Spleen (tissue), 11 donors: ENCODE results near the gene PAK6. TPM values are rescaled to one million over a fixed set of nuclear protein-coding genes. Genes with fewer than 3 reads are reported as not detected.

Experiments used
- DNase-seq: peaks from one replicate; pipeline ENCODE4 v3.0.0-alpha.2; 2020
- H3K27ac ChIP-seq, 8 donors: fragments of 200-600 bp; sonication (generic) in 7 of 8; 1 replicate in 4 of 8; 2 replicates in 4 of 8; pipeline versions ENCODE4 v1.5.0 to v1.8.0; 2016 to 2021; ENCODE audit warnings: inconsistent platforms in 4 of 8, mild to moderate bottlenecking in 4 of 8, moderate library complexity in 1 of 8
- H3K27me3 ChIP-seq, 7 donors: fragments of 200-600 bp; sonication (generic) in 6 of 7; replicated peaks in 1 of 7; 1 replicate in 4 of 7; 2 replicates in 3 of 7; pipeline versions ENCODE4 v1.5.0 to v1.8.0; 2016 to 2021; ENCODE audit warnings: inconsistent platforms in 3 of 7, mild to moderate bottlenecking in 1 of 7
- H3K36me3 ChIP-seq, 6 donors: fragments of 200-600 bp; sonication (generic) in 5 of 6; 1 replicate in 4 of 6; 2 replicates in 2 of 6; pipeline versions ENCODE4 v1.5.0 to v1.8.0; 2016 to 2021; ENCODE audit warnings: inconsistent platforms in 2 of 6
- H3K4me1 ChIP-seq, 6 donors: fragments of 200-600 bp; sonication (generic) in 5 of 6; 1 replicate in 3 of 6; 2 replicates in 3 of 6; pipeline versions ENCODE4 v1.5.0 to v1.8.0; 2016 to 2021; ENCODE audit warnings: inconsistent platforms in 3 of 6
- H3K4me3 ChIP-seq, 8 donors: fragments of 200-600 bp; sonication (generic) in 7 of 8; 1 replicate in 4 of 8; 2 replicates in 4 of 8; pipeline versions ENCODE4 v1.5.0 to v1.8.0; 2016 to 2021; ENCODE audit warnings: inconsistent platforms in 4 of 8, mild to moderate bottlenecking in 4 of 8, moderate library complexity in 2 of 8
- H3K9me3 ChIP-seq, 8 donors: fragments of 200-600 bp; sonication (generic) in 7 of 8; 1 replicate in 4 of 8; 2 replicates in 4 of 8; pipeline versions ENCODE4 v1.5.0 to v1.8.0; 2016 to 2021; ENCODE audit warnings: inconsistent platforms in 4 of 8
- POLR2A ChIP-seq, 3 donors: fragments of 450-650 bp; IDR thresholded peaks; one replicate each; pipeline ENCODE4 v1.5.1; 2017; ENCODE audit warnings: antibody characterized with exemption in 3 of 3, mild to moderate bottlenecking in 1 of 3
- POLR2AphosphoS5 ChIP-seq, 3 donors: sonication (generic); formaldehyde crosslinking; IDR thresholded peaks; one replicate each; pipeline ENCODE4 v1.5.1; 2017; ENCODE audit warnings: antibody characterized with exemption in 3 of 3
- WGBS, 5 donors: extraction: QIAGEN DNeasy Blood & Tissue Kit in 3 of 5; methylation state at CpG; one replicate each; pipeline versions ENCODE4 v1.1.5 to v1.1.7; 2013 to 2018; 5-methylcytosine and 5-hydroxymethylcytosine counted together
- intact Hi-C: fragments of 100-400 bp; cut with DNase I; formaldehyde crosslinking; loops from one replicate; pipeline ENCODE4 v1.15.0; 2023; ENCODE audit warnings: low total_unique reads
- polyA plus RNA-seq, 3 donors: library from polyadenylated mRNA; stranded (reverse); fragments of 200-250 nt; gene quantifications; one replicate each; pipeline ENCODE4 v1.2.1, GENCODE V29; 2013
- total RNA-seq, 7 donors: library from RNA; depleted of rRNA in 3 of 7; stranded (reverse); fragments of >200 nt in 3 of 7; fragmentation: NEBNext Ultra II Directional in 4 of 7; extraction: Animal tissue kit (Norgen Biotek cat#: 25700) in 4 of 7; gene quantifications; one replicate each; pipeline versions ENCODE4 v1.1.0 to v1.2.1, GENCODE V29; 2016 to 2021
- TF ChIP-seq, protein P1 (sequence below), 11 experiments: fragments of 200-600 bp in 7 of 11; fragments of 450-650 bp in 4 of 11; sonication (generic) in 4 of 11; IDR thresholded peaks in 8 of 11; conservative IDR thresholded peaks in 3 of 11; 1 replicate in 7 of 11; 2 replicates in 4 of 11; pipeline versions ENCODE4 v1.4.0 to v1.8.0; 2016 to 2021; ENCODE audit warnings: antibody characterized with exemption in 11 of 11, inconsistent platforms in 4 of 11, mild to moderate bottlenecking in 1 of 11
- donor health status: healthy with polysubstance abuse.
- donor health status: DM: no; HTN: no; CAD: no; lungs with moderate emphysema.
- donor health status: DM: no; HTN: no; CAD: no.
- donor health status: Bipolar disorder and iron deficiency.
- donor health status: healthy.
- donor health status: DM: no; HTN: no; CAD: no.
- donor health status: DM: yes; HTN: yes; CAD: no.

Gene PAK6
- total and polyA plus RNA-seq, 10 donors, result 0.24 to 5.4 (median 1.7) TPM

- DNase-seq, result no peak
- Histone ChIP-seq H3K9me3 (no peaks in the 10 kb centered on the region), H3K36me3 (peaks cover 0 to 32% (median 0%) of the 10 kb centered on the region in 6 donors), H3K4me1 (peaks cover 0 to 17% (median 0%) of the 10 kb centered on the region in 6 donors), H3K27ac (no peak overlapping the region), H3K27me3 (no peaks in the 10 kb centered on the region), H3K4me3 (no peak overlapping the region)
- 60 to 79% (median 74%) methylated on average over 1 of the region's 1 CpG for WGBS, 5 donors
- TF ChIP-seq POLR2A (IDR thresholded peaks at IDR 0.05) (no peak), POLR2AphosphoS5 (IDR thresholded peaks at IDR 0.05) (no peak)
- TF ChIP-seq, protein P1, sequence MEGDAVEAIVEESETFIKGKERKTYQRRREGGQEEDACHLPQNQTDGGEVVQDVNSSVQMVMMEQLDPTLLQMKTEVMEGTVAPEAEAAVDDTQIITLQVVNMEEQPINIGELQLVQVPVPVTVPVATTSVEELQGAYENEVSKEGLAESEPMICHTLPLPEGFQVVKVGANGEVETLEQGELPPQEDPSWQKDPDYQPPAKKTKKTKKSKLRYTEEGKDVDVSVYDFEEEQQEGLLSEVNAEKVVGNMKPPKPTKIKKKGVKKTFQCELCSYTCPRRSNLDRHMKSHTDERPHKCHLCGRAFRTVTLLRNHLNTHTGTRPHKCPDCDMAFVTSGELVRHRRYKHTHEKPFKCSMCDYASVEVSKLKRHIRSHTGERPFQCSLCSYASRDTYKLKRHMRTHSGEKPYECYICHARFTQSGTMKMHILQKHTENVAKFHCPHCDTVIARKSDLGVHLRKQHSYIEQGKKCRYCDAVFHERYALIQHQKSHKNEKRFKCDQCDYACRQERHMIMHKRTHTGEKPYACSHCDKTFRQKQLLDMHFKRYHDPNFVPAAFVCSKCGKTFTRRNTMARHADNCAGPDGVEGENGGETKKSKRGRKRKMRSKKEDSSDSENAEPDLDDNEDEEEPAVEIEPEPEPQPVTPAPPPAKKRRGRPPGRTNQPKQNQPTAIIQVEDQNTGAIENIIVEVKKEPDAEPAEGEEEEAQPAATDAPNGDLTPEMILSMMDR (IDR thresholded peaks at IDR 0.05 in 8 of 11, conservative IDR thresholded peaks at IDR 0.05 in 3 of 11), result no peak
- intact Hi-C loops, result no loop called here
Observed at GRCh38 chr15:40198355-40199085, 40.3 kb upstream of the PAK6 start.

- TF ChIP-seq POLR2AphosphoS5 (IDR thresholded peaks at IDR 0.05) (no peak), POLR2A (IDR thresholded peaks at IDR 0.05) (no peak)
- TF ChIP-seq, protein P1 (IDR thresholded peaks at IDR 0.05 in 8 of 11, conservative IDR thresholded peaks at IDR 0.05 in 3 of 11), result no peak
- intact Hi-C loops, result no loop called here
- H3K36me3 ChIP-seq, result peaks cover 0 to 71% (median 0%) of the 10 kb centered on the region in 6 donors
- no peaks in the 10 kb centered on the region for H3K27me3 ChIP-seq
- DNase-seq, result no peak
- WGBS, 5 donors, result 94 to 100% (median 100%) methylated on average over 1 of the region's 1 CpG
- no peak overlapping the region for H3K27ac ChIP-seq
- no peaks in the 10 kb centered on the region for H3K4me1 ChIP-seq
- no peaks in the 10 kb centered on the region for H3K9me3 ChIP-seq
- no peak overlapping the region for H3K4me3 ChIP-seq
Observed at GRCh38 chr15:40204100-40204499, 34.8 kb upstream of the PAK6 start.

GRCh38 chr15:40217166-40217824 is 21.6 kb upstream of the PAK6 start:
- Histone ChIP-seq H3K4me3 (no peak overlapping the region), H3K27ac (no peak overlapping the region), H3K9me3 (no peaks in the 10 kb centered on the region)

More at GRCh38 chr15:40217166-40217824, 21.6 kb upstream of the PAK6 start:
- peaks cover 0 to 3% (median 0%) of the 10 kb centered on the region in 6 donors for H3K4me1 ChIP-seq
- H3K27me3 ChIP-seq, result no peaks in the 10 kb centered on the region
- intact Hi-C loops, result loop anchor here (2.0 to 5.0 kb wide), 2 partner anchors 55 to 172 kb away; no protein-coding TSS in a partner anchor
- DNase-seq, result no peak
- TF ChIP-seq POLR2A (IDR thresholded peaks at IDR 0.05), result no peak
- TF ChIP-seq, protein P1 (IDR thresholded peaks at IDR 0.05 in 8 of 11, conservative IDR thresholded peaks at IDR 0.05 in 3 of 11), result peak; percentile 79 to 95 (median 88)
- WGBS, 5 donors, result 60 to 71% (median 62%) methylated on average over 6 of the region's 6 CpGs
- peaks cover 0 to 50% (median 0%) of the 10 kb centered on the region in 6 donors for H3K36me3 ChIP-seq
